ENCODE data around the gene NPAS3.
A peak's percentile ranks its signal among the peaks of the same experiment; 100 is the strongest.

NPAS3 gene

DNA sequence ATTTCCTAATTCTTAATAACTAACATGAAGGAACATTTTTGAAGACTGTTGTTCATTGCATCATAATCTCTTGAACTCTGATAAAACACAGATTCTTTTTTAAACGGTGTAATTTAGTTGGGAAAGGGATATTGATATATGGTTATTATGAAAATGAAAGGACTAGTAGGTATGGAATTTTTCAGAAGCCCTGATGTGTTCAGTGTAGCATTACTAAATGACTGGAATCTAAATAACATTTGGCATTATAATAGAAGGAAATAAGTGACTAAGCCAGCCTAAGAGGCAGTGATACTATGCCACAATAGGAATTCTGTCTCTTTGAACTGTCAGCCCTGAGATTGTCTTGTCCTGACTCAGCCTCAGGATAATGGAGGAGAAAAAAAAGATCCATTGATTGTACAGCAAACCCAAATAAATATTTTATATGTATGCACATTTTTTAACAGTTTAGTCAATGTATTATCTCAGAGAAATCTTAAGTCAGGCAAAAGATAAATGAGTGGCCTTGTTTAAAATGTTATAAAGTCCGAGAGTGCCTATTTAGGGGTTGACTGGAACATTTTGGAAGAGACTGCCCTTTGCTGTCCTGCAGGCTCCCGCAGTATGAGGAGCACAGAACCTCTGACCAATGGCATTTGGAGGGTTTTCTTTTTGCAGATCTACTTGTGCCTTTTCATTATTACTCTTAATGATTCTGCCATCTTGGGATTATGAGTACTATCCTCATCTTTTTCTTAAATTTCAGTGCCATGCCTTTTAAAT lies 741.0 kb downstream of the NPAS3 start:
- peak; percentile 85 for DNase-seq (ENCODE audit: low read depth)

DNA sequence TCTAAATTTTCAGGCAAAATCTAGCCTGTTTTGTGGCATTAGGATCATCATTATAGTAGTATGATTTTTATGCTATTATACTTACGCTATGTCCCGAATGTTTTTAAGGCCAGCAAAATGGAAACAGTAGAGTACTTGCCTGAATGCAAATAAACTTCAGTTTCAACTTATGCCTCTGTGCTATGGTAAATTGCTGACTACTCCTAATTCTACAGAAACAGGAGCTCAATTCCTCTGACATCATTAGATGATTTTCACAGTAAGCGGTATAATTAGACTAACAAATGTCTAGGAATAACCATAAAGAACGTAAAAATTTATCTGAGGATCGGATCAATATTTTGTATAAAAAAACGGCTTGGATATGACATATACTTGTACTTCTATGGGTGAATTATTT lies 742.2 kb downstream of the NPAS3 start:
- DNase-seq (ENCODE audit: low read depth) = no peak

DNA sequence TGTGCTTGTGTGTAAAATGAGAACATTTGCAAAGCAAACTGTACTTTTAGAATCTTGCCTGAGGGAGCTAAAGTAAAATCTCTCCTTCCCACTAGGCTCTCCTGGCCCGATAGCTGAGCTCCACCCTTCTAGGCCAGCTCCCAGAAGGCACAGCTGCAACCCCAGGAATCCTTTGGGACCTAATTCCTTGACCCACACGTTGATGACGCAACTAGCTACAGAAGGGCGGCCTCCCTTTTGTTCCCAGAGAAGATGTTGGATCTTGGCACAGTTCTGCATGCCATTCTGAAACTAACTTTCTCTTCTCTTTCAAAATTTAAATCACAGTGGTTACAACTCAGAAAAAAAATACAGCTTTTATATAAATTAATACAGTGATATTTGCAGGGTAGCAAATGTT lies 744.1 kb downstream of the NPAS3 start:
- DNase-seq (ENCODE audit: low read depth) = peak; percentile 68

DNA sequence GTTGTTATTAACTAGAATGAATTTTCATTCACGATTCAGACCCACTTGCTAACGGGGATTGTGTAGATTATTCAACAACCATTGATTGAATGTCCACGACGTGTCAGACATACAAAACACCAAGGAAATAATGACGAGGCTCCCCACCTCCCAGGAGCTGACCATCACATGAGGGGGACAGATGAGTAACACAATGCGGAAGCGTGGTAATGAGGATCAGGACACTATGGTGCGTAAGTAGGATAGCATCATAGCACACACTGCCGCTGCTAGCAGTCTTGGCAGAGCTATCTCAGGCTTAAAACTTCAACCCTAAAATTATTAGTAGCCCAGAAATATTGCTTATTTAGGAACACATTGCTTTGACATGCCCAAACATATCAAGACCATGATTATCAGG lies 746.3 kb downstream of the NPAS3 start:
- no peak for DNase-seq (ENCODE audit: low read depth)

DNA sequence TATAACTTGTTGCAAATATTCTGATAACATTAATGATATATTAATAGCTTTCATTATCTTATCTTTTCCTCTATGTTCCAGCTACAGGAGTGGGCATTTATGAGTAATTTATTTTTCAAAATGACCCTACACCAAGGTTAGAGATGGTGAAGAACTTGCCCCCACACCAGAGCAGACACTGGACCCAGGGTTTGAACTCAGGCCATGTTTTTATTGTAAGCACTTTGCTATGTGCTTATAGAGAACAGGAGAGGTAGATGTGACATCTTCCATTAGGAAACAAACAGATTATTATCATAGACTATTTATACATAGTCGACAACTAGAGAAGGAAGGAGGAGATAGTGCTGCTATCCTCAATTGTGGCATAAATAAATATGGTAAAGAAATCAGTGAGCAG lies 747.0 kb downstream of the NPAS3 start:
- DNase-seq (ENCODE audit: low read depth) = no peak

DNA sequence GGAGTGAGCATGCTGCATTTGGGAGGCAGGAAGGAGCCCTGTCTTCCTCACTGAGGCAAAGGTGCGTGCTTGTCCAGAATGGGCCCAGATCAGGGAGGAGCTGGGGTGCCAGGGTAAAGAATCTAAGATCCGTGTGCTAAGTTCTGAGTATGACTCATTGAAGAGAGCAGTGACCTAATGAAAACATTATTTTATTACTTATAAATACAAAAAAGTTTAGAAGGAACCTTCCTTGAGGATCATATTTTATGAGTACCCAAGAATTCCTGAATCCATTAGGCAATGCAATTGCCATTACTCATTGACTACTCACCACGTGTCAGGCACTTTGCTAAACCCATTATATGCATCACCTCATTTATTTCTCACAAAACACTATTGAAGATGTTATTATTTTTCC lies 747.5 kb downstream of the NPAS3 start:
- peak; percentile 73 for DNase-seq (ENCODE audit: low read depth)

DNA sequence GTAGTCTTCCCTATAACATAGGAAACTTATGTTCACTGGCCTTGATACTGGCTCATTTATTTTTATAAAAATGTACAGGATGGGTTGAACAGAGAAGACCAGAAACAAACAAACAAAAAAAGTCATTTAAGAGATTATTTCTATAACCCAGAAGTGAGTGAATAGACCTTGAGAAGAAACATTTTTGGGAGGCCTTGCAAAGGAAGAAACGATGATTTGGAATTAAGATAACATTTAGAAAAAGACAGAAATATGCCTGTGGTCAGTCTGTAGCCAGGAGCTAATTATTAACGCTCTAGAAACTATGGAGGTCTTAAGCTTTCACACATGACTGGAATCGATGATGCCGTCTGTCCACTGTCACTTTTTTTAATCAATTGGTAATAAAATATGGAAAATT lies 748.2 kb downstream of the NPAS3 start:
- no peak for DNase-seq (ENCODE audit: low read depth)

DNA sequence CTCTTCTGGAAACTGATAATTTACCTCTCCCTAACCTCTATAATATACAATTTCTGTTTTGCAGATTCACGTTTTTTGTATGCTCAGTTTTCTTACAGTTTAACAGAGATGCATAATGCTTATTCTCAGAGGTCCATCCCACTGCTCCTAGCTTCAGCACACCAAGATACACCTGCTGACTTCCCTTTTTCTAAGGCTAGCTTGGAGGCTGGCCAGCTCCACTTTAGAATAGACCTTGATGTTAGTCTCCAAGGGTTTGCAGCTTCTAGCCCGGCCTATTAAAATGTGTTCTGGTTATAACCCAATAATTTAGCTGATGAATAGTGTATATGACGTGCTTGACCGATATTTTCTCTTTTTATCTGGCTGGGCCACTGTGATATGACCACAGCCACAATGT lies 751.0 kb downstream of the NPAS3 start:
- DNase-seq (ENCODE audit: low read depth) = no peak

DNA sequence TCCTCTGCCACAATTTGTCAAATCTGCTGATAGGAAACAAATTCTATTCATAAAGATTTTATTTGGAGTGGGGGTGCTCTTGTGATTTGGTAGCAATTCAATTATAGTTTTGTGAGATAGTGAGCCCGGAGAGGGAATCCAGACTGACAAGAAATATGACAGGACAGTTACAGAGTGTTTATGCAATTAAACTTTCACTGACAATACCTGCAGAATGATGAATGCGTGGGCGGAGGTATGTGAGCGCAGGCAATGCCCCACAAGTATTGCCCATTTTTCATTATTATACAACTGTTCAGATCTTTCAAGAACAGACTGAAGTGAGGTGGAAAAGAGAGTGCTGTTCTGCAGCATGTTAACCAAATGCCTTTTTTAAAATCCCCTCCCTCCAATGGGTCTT lies 753.2 kb downstream of the NPAS3 start:
- DNase-seq (ENCODE audit: low read depth) = no peak

DNA sequence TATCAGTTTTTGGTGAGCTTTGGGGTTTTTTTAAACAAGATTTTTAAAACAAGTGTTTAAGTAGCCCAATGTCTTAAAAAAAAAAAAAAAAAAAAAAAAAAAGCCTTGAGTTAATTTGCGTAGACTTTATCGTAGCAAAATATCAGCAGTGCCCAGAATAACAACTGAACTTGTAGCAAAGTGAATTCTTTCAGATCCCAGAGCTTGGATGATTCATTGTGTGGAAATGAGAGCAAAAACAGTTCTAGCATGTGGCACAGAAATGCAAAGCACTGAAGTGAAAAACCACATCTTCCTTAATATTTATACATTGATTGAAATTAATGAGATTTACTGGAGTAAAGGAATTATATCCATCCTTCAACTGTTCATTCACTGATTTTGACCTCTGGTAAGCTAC lies 754.1 kb downstream of the NPAS3 start:
- peak; percentile 74 for DNase-seq (ENCODE audit: low read depth)

DNA sequence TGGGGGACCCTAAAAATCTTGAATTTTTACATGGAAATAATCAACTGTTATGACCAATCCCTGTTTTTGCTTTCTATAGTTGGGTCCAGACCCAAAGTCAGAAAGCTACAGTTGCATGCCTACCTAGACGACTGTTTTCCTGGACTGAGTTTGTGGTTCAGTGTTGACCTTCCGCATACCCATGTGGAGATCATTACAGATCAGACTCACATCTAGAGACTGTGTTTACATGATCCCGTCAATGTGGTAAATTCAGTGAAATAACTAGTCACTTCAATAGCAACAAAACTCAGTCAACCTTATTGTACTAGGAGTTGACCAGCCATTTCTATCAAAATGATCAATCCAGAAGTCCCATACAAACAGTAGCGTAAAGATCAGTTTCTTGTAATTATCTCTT lies 754.6 kb downstream of the NPAS3 start:
- DNase-seq (ENCODE audit: low read depth) = peak; percentile 51

DNA sequence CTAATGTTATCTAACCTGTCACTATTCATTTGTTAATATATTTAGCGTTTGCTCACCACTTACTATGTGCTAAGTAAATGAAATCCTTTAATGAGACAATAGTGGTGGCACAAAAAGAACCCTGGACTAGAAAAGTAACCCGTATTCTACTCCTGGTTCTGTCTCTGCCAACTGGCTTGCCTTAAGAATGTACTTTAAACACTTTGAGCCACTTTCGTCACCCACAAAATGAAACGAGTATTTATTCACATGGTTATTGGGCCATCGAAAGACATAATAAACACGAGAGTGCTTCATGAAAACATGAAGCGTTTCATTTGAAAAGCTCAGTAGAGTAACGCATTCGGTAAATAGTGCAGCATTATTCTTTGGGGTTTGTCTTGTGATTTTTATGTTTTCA lies 757.5 kb downstream of the NPAS3 start:
- no peak for DNase-seq (ENCODE audit: low read depth)

DNA sequence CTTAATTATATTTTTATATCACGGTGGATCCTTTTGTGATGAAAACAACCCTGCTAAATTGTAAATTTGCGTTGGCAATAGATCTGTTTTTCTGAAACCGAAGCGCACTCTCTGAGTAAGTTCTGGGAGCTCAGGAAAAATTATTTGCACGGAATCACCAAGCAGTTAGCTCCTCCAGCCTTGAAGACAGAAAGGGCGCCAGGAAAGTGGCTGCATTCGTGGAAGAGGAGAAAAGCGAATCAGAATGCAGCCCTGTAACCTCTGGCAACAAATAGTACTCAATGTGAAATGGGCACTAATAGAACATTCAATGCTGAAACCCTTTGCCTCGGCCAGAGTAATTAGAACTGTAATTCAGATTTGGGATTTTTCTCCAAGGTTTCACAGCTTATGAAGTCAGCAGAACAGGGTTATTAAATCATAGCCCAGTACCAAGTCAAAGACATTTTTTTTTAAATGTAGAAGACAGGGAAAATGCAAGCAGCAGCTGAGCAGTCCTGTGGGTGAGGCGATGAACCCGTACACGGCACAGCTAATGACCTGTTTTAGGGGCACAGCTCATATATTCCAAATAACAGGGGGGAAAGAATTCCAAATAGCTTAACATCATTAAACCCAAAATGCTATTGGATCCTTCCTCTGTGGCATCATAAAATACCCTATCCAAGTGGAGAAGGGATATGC lies 760.8 kb downstream of the NPAS3 start:
- DNase-seq (ENCODE audit: low read depth) = no peak

DNA sequence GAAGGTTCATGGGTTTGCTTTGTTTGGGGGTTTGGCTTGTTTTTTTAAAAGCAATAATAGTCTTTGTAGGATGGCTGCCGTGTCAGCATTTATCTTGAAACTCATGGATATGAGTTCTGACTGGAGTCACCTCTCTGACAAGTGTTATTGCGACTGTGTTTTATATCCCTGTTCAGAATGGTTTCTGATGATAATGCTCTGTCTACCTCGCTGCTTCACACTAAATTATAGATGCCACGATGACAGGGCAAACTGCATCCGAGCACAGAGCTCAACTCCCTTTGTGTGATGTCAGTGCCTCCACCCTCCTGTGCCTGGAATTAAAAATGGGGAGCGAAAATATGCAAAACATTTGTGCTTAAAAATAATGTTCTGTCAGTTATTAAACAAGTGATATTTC lies 761.4 kb downstream of the NPAS3 start:
- DNase-seq (ENCODE audit: low read depth) = no peak

DNA sequence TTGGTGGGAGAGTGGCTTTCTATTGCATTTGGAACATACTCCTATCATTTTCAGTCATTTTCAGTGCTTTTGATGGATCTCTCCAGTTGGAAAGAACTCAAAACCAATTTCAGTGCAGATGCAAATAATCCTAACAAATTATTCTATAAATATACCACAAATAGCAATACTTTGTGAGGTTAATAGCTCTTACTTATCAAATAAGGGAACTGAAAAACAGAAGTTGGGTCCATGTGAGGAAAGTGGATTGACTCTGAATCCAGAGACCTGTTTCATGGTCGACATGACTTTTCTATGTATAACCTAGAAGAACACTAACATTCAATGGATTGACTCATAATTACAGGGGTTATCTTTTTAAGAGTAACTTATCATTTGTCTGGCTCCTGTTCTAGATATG lies 763.6 kb downstream of the NPAS3 start:
- DNase-seq (ENCODE audit: low read depth) = no peak

DNA sequence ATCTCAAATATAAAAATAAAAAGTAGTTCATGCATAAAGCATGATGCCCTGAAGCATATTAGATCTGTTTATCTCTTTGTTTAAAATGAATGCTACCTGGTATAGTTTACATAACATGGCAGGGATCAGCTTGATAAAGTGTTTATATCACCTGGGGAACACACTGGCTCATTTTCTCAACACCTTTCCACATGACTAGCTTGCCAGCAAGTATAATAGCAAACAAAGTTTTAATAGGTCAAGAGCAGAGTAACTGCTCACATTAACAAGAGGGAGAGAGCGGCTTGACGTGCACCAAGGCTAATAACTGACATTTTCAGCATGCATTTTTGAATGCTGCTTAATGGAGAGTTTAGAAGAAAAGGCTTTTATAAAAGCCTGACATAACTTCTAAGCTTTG lies 765.8 kb downstream of the NPAS3 start:
- DNase-seq (ENCODE audit: low read depth) = no peak

DNA sequence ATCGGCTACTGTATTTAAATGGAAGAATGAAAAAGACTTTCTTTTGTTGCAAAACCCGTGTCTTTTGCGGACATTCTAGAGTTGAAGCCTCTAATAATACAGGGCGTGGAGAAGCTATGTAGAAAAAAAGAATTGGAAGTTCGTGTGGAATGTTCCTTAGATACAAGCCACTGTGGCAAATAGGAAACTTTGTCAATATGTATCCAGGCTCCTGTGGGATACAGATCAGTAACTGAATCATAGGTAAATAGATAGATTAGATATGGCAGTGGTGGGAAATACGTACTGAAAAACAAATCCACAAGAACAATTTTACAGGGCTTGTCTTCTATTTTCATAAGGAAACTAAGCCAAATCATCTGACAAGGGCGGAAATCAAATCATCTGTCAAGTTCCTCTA lies 766.8 kb downstream of the NPAS3 start:
- DNase-seq (ENCODE audit: low read depth) = no peak

DNA sequence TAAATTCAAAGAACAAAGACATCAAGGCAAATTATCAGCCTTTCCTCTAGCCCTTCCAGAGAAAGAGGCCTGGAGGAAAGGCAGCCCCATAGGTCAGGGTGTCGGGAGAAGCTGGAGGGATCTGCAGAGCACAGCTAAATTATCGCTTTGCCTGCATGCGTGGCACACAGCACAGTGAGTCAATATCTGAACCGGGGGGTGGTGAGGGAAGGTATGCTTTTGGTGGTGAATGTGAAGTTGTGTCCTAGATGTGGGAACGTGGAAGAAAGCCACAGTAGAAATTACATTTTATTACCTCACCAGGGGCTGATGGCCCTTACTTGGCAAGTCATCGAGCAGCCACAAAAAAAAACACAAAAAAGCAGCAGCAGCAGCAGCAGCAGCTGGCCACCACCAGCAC lies 769.0 kb downstream of the NPAS3 start:
- DNase-seq (ENCODE audit: low read depth) = no peak

DNA sequence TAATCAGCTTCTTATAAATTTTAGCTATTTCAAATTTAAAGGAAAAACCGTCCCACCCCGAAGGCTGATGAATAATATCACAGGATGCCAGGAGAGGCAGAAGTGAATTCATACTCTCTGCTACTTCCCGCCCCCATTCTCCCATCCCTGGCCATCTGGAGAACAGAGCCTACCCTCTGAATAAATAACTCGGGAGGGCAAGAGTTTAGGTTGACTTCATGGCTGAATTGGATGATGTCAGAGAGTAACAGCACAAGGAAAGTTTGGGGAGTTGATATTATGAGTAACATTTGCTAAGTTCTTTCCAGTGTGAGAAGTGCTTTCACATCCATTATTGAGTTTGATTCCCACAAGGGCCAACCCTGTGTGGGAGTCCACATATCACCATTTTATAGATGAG lies 770.6 kb downstream of the NPAS3 start:
- DNase-seq (ENCODE audit: low read depth) = no peak

DNA sequence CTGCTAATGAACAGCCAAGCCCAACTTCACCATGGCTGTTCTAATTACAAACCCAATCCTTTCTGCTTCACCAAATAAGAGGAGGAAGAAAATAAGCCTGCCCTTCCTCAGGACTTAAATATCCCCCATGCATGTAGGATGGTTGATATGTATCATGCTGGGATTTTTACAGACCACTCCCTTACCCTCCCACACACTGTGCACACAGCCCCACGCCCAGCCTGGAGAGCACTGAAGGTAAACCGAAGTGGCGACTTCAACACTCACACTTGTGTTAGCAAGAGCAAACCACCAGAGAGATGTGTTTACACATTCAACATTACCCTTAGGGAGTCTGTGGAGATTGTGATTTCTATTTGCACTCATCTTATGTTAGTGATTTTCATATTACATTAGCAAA lies 771.0 kb downstream of the NPAS3 start:
- no peak for DNase-seq (ENCODE audit: low read depth)

DNA sequence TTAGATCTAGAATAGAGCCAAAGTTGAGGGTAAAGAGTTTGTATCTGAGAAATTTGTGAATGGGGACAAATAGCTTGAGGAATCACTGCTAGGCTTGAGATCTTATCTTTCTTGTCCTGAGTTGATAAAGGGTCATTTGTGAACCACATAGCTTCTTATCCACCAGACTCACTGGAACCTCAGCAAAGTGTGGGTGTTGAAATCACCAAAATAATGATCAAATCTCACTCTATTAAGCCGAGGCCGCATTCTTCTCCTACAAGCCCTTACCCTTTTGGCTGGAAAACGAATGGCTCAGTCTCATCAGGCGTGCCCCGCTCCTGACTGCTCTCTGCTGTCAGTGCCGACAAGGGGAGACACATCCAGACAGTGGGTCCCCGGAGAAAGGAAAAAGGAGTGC lies 771.6 kb downstream of the NPAS3 start:
- no peak for DNase-seq (ENCODE audit: low read depth)

DNA sequence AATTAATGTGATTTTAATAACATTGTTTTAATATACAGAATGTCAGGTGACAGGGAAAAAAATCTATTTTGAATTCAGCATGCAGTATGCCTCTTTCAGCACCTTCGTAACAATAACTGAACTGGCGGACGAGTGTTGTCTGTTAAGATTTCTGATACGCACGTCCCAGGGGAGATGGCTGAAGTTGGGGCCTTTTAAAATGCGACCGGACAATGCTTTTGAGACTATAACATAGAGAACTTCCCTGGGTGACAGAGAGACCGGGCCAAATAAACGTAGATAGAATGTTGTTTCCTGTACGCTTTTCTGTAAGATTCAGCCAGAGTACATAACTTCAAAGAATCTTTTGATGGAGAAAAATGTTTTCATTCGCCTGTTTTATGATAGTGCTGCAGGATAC lies 772.5 kb downstream of the NPAS3 start:
- DNase-seq (ENCODE audit: low read depth) = no peak

DNA sequence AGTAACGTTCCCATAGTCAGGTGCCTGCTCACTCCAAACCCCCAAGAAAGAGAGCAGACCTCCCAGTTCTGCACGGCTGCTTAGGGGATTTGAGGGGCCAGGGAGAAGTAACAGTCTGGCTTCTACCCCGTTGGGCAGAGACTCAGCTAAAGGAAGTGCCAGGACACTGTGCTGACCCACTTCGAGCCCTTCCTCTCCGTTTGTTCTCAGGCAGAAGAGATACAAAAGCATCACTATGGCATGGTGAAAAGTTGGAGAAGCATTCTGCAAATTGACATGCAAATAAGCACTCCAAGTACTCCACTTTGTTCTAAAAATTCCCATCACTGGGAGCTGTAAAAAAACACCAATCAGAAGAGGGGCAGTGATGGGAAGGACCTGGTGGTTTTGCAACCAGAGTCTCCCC lies 773.1 kb downstream of the NPAS3 start:
- no peak for DNase-seq (ENCODE audit: low read depth)
